Epithelial cell of esophagus (primary cell): Measurements from ENCODE around the gene ENAH.

Source experiments
- DNase-seq: peaks from one replicate; pipeline ENCODE4 v3.0.0; 2010; ENCODE audit warnings: low read depth
- H3K4me3 ChIP-seq: 2 replicates; pipeline ENCODE4 v1.5.1; 2011; ENCODE audit warnings: mild to moderate bottlenecking, low read length, control low read depth
- TF ChIP-seq, protein P1 (sequence below): IDR thresholded peaks from 2 replicates; pipeline ENCODE4 v1.5.1; 2011; ENCODE audit warnings: low read depth, mild to moderate bottlenecking, low read length, control low read depth, inconsistent platforms; ENCODE audit not compliant: insufficient read depth; ENCODE audit errors: missing control alignments

ENAH gene

DNA sequence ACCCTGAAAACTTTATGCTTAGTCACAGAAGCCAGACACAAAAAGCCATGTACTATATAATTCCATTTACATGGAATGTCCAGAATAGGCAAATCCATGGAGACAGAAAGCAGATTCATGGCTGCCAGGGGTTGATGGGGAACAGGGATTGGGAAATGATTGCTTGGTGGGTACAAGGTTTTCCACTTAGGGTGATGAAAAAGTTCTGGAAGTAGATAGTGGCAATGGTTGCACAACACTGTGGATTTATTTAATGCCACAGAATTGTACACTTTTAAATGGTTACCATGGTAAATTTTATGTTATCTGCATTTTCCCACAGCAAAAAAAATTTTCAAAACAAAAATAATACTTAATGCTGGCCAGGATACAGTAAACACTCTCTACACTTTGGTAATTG is 40.6 kb downstream of the ENAH start:
- TF ChIP-seq, protein P1, sequence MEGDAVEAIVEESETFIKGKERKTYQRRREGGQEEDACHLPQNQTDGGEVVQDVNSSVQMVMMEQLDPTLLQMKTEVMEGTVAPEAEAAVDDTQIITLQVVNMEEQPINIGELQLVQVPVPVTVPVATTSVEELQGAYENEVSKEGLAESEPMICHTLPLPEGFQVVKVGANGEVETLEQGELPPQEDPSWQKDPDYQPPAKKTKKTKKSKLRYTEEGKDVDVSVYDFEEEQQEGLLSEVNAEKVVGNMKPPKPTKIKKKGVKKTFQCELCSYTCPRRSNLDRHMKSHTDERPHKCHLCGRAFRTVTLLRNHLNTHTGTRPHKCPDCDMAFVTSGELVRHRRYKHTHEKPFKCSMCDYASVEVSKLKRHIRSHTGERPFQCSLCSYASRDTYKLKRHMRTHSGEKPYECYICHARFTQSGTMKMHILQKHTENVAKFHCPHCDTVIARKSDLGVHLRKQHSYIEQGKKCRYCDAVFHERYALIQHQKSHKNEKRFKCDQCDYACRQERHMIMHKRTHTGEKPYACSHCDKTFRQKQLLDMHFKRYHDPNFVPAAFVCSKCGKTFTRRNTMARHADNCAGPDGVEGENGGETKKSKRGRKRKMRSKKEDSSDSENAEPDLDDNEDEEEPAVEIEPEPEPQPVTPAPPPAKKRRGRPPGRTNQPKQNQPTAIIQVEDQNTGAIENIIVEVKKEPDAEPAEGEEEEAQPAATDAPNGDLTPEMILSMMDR, result no peak
- DNase-seq, result no peak
- H3K4me3 ChIP-seq, result no peak overlapping the region

DNA sequence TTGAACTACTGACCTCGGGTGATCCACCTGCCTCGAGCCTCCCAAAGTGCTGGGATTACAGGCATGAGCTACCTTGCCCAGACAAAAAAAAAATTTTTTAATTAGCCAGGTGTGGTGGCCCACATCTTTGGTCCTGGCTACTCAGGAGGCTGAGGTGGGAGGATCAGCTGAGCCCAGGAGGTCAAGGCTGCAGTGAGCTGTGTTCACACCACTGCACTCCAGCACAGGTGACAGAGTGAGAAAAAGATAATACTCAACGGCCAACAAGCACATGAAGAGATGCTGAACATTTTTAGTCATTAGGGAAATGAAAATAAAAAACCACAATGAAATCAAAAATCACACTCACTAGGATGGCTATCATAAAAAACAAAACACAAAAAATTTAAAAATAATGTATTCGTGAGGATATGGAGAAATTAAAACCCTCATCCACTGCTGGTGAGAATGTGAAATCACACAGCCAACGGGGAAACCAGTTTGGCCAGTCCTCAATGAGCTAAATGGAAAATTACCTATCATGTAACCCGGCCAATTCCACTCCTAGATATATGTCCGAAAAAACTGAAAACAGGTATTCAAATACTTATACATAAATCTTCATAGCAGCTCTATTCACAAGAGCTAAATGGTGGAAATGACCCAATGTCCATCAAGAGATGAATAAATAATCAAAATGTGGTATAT is 41.2 kb downstream of the ENAH start:
- no peak overlapping the region for H3K4me3 ChIP-seq
- peak; percentile 68 for DNase-seq
- TF ChIP-seq, protein P1, result peak; percentile 30

DNA sequence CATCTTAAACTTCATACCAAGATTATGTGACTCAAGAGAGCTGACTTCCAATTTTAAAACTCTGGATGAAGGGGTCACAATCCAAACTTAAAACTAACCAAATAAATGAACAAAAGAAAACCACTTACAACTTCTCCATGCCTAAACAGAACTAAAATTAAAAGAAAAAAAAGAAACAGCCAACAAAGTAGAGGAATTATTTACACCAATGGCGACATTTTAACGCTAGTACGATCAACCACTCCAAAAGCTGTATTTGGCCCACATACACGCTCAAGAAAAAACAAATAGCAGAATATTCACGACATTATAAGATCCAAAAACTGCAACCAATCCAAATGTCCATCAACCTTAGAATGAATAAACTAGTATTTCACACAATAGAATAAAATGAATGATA is 42.4 kb downstream of the ENAH start:
- DNase-seq, result no peak
- TF ChIP-seq, protein P1, result no peak
- no peak overlapping the region for H3K4me3 ChIP-seq

DNA sequence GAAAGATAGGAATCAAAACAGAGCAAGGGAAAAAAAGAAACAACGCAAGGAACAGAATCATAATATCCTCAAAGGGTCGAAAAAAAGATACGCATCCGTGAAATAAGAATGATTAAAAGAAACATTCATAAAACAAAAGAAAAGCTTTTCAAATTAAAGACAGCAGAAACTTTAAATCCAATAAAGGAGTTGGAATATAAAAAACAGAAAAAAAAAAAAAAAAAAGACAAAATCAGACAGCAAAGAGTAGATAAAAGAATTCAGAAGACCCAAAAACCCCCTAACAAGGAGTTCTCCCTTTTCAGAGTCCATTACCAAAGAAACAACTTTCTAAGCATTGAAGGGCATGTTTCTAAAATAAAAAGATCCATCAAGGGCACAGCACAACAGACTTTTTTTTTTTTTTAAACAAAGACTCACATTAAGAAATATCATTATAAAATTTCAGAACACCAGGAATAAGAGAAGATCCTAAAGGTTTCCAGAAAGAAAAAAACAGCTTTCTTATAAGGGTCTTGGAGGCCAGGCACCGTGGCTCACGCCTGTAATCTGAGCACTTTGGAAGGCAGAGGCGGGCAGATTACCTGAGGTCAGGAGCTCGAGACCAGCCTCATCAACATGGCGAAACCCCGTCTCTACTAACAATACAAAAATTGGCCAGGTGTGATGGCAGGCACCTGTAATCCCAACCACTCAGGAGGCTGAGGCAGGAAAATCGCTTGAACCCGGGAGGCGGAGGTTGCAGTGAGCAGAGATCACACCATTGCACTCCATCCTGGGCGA is 44.7 kb downstream of the ENAH start:
- TF ChIP-seq, protein P1, result no peak
- H3K4me3 ChIP-seq, result no peak overlapping the region
- DNase-seq, result no peak

DNA sequence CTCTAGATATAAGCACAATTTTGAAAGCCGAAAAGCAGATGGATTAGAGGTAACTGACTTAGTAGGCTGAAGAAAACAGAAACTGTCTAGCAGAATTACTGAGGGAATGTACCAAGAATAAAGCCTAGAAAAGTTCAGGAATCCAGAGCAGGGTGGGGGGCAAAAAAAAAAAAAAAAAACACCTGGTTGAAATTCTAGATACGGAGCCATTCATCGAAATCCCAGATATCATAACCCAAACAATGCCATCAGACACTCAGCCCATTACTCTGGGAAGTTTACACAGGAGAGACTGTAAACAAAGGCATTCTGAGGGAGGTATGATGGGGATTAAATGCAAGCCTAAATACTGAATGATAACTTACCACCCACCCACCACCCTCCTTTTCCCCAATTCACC is 45.6 kb downstream of the ENAH start:
- no peak for DNase-seq
- TF ChIP-seq, protein P1, result no peak
- no peak overlapping the region for H3K4me3 ChIP-seq

DNA sequence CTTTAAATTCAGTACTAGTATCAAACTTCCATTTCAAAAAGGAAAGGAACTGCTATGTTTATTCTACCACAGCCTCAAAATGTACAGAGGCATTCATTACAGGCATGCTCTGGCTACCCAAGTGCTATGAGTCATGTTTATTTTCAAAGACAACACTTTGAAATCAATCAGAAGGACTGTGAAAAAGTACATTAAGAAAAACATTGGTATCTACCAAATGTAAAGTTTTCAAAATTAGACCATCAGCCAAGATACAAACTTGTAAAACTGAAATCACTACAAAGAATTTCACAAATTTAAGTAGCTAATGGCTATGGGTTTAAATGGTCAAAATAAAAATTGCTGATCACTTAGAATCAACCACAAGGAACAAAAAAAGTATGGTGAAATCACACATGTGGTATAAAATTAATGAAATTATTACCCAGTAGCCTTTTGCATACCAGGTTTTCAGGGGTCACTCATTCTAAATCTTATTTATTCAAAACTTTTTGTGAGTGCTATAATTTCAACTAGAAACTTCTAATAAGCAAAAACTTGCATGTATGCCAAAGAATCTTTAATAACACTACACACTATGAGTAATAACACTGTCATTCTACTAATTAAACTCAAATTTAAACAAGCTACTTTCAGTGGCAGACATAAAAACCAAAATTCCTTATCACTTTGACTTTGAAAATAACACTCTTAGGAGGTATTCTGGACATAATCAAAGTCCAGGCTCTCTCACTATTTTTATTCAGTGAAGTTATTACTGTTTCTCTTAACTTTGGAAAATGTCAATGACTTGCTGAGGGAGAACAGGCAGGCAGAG is 49.2 kb downstream of the ENAH start:
- TF ChIP-seq, protein P1, result no peak
- H3K4me3 ChIP-seq, result no peak overlapping the region
- peak; percentile 66 for DNase-seq
